NCI-H1436 treated with DMSO at 0.1 percent for 48 hours (cell line): Measurements from ENCODE around the gene PRRC2C.
"Not testable (repeated sequence)": the region's sequence is repeated elsewhere in the genome, so short reads cannot be mapped to it uniquely, and the experiment has no call there.

Source experiments
- DNase-seq: peaks from one replicate; lab custom pipeline; 2025; lab: John Stamatoyannopoulos, UW

Gene PRRC2C

DNA sequence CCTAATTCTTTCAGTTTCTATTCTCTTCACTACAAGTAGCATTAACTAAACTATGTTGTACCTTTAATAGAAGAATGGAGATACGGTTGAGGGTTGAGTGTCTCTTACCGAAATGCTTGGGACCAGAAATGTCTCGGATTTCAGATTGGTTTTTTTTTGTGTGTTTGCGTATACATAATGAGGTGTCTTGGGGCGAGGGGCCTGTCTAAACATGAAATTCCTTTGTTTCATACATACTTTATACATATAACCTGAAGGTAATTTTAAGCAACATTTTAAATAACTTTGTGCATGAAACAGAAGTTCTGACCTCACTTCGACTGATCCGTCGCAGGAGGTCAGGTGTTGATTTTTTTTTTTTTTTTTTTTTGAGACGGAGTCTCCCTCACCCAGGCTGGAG lies 100.4 kb downstream of the PRRC2C start:
- no peak for DNase-seq

- no peak for DNase-seq
Measured at GRCh38 chr1:171588230-171588629, 102.9 kb downstream of the PRRC2C start.

DNA sequence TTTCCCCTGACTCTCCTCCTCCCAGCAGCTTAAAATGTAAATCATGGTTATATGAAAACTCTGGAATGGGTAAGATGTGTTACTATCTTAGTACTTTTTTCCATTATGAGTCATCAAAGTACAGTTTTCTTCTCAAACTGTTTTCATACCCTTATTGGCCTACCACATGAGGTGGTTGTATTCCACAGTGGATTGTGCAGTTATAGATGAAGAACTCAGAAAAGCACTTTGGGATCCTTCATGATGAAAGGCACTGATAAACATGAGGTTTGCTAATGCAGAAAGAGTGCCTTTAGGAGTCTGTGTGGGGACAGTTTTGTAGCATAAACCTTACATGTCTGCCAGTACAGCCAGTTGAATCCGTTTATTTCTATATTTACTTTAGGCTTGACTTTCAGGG lies 104.7 kb downstream of the PRRC2C start:
- no peak for DNase-seq

DNA sequence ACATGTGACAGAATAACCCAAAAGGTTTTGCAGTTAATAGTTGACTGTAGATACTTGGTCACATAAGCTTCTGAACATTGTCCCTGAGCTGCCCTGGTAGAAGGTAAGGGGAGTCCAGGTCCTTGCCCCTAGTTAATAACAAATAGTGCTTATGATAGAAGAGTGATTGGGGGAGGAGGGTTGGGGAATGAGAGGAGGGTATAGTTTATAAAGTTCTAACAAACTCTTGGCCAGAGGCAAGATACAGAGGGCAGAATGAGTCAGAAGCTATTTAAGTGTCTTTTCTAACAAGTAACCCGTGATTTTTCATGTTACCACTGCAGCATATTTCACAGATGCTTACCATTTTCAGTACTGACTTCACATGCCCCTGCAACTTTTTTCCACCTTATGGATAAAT lies 110.0 kb downstream of the PRRC2C start:
- DNase-seq: no peak

DNA sequence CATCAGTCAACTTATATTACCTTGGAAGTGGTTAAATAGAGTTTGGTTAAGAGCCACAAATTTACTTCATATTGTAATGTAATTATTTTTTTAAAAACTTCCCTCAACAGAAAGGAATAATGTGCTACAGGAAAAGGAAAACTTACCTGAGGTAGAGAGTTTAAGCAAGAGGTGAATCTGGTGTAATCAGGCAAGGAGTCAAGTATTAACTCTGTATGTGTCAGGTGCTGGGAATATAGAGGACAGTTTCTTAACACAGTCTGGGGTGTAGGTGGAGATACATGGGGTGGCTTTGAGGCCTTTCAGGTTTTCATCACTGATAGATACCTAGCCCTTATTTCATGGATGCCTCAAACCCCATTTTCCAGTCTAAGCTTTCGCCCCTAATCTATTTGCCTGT lies 110.8 kb downstream of the PRRC2C start:
- no peak for DNase-seq

GRCh38 chr1:171596705-171597104 lies 111.4 kb downstream of the PRRC2C start:
- no peak for DNase-seq

- no peak for DNase-seq
Measured at GRCh38 chr1:171597203-171597602, 111.9 kb downstream of the PRRC2C start.

GRCh38 chr1:171600310-171600709 lies 115.0 kb downstream of the PRRC2C start:
- DNase-seq: not testable (repeated sequence)

- no peak for DNase-seq
Measured at GRCh38 chr1:171600862-171601261, 115.5 kb downstream of the PRRC2C start.

GRCh38 chr1:171603042-171603441 lies 117.7 kb downstream of the PRRC2C start:
- not testable (repeated sequence) for DNase-seq

DNA sequence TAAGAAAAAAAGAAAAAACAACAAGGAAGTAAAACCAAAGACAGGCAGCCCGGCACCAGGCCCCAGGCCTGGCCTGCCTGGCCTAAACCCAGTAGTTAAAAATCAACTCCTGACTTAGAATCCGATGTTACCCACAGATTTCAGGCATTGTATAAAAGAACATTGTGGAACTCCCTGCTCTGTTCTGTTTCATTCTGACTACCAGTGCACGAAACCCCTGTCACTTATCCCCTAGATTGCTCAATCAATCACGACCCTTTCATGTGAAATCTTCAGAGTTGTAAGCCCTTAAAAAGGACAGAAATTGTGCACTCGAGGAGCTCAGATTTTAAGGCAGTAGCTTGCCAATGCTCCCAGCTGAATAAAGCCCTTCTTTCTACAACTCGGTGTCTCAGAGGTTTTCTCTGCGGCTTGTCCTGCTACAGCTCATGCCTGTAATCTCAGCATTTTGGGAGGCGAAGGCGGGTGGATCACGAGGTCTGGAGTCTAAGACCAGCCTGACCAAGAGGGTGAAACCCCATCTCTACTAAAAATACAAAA lies 121.1 kb downstream of the PRRC2C start:
- DNase-seq: no peak

GRCh38 chr1:171610385-171610784 lies 125.1 kb downstream of the PRRC2C start:
- no peak for DNase-seq

GRCh38 chr1:171611306-171611705 lies 126.0 kb downstream of the PRRC2C start:
- no peak for DNase-seq

- DNase-seq: no peak
Measured at GRCh38 chr1:171613282-171613681, 128.0 kb downstream of the PRRC2C start.

GRCh38 chr1:171615122-171615906 lies 130.0 kb downstream of the PRRC2C start:
- not testable (repeated sequence) for DNase-seq

GRCh38 chr1:171616586-171616985 lies 131.3 kb downstream of the PRRC2C start:
- DNase-seq: no peak

- DNase-seq: no peak
Measured at GRCh38 chr1:171622152-171622462, 136.8 kb downstream of the PRRC2C start, which contains the start of gene MYOCOS. Gene MYOCOS (plus strand): TSS chr1:171622243. CDS start chr1:171623884, 1,641 bp downstream.

DNA sequence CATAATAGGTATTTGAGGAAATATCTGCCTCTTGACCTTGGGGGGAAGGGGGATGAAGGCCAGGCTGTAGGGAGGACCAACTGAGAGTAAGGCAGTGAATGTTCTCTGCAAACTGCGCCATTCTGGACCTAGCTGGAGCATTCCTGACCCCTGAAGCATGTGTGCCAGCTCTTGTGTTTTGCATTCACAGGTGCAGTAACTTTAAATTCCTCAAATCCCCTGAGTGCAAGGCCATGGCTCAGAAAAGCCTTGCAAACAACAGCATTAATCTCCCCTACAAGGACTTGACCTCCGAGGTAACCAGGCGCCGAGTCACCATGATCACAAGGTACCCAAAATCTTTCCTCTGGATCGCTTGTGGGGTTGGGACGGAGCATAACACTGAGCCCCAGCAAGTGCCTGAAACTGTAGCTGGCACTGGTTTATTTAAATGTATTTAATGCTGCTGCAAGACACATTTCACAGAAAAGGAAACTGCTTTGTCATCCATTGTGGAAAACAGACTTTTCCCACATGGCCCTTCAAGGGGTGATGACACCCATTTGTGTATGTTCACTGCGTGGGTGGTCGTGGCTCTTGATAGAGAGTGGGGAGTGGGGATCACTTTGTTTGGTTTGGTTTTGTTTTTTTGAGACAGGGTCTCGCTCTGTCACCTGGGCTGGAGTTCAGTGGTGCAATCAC lies 138.5 kb downstream of the PRRC2C start:
- DNase-seq: no peak

- DNase-seq: no peak
Measured at GRCh38 chr1:171625225-171625624, 139.9 kb downstream of the PRRC2C start.

DNA sequence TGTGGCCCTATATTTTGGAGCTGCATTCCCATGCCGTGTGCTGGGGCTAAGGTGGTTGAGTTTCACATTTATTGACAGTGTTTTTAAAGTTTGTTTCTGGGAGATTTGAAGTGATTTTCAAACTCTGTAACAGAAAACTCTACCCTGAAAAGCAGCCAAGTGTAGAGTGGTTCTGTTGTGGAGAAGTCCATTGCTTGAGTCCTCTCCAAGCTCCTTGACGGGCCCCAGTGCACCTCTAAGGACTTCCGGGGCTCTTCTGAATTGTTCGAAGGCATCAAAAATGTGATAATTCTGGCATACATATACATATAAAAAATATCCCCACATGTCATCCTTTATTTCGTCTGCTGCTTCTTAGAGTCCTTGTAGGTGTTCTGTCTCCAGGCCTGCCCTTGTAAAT lies 141.7 kb downstream of the PRRC2C start:
- no peak for DNase-seq

DNA sequence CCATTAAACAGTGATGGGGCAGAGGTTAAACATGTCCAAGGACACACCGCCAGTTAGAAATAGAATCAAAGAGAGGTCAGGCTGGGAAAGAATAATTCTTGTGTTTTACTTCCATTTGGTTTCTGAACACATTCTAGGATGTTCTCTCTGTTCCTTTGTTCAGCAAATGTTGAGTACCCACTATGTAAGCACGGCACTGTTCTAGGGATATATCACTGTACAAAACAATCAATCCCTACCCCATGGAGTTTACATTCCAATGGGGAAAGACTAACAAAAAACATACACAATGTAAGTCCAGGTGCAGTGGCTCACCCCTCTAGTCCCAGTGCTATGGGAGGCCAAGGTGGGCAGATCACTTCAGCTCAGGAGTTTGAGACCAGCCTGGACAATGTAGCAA lies 142.9 kb downstream of the PRRC2C start:
- no peak for DNase-seq

GRCh38 chr1:171635661-171636060 lies 150.3 kb downstream of the PRRC2C start:
- no peak for DNase-seq

- no peak for DNase-seq
Measured at GRCh38 chr1:171636141-171636540, 150.8 kb downstream of the PRRC2C start.
